B cell (primary cell): Measurements from ENCODE around the gene TTC13. TPM values are rescaled to one million over a fixed set of nuclear protein-coding genes. Genes with fewer than 3 reads are reported as not detected.

Source experiments
- ATAC-seq: fragments of 200-7000 bp; cut with Tn5 transposase; one replicate; pipeline ENCODE4 v1.10.0; 2021; ENCODE audit warnings: low read depth, mild to moderate bottlenecking, moderate number of reproducible peaks, moderate library complexity
- CTCF ChIA-PET: fragments of 350-600 bp; sonication (Branson Sonifier 250); formaldehyde crosslinking; loops from one replicate; lab custom pipeline; 2021; ENCODE audit warnings: antibody characterized with exemption, inconsistent platforms; lab: Charles Lee
- POLR2A ChIA-PET: fragments of 350-600 bp; sonication (Branson Sonifier 250); formaldehyde crosslinking; loops from one replicate; lab custom pipeline; 2021; ENCODE audit warnings: antibody characterized with exemption; lab: Charles Lee
- DNase-seq: peaks from one replicate; pipeline ENCODE4 v3.0.0; 2013
- H2AFZ ChIP-seq: 2 replicates; pipeline ENCODE4 v1.6.1; 2012; ENCODE audit warnings: mild to moderate bottlenecking, low read depth, low read length; ENCODE audit not compliant: insufficient read depth, poor library complexity, severe bottlenecking
- H3K27ac ChIP-seq, 2 donors: 1 replicate in 1 of 2; 2 replicates in 1 of 2; pipeline ENCODE4 v1.5.1; 2012 to 2013; ENCODE audit warnings: low read length in 2 of 2, mild to moderate bottlenecking in 2 of 2, moderate library complexity in 1 of 2
- H3K27me3 ChIP-seq, 4 experiments: fragments of 200-600 bp in 1 of 4; sonication (generic) in 1 of 4; replicated peaks in 1 of 4; 1 replicate in 2 of 4; 2 replicates in 2 of 4; pipeline versions ENCODE4 v1.6.1 to v1.7.0; 2013 to 2016; ENCODE audit warnings: low read length in 3 of 4, mild to moderate bottlenecking in 2 of 4, mixed read lengths in 1 of 4, moderate library complexity in 1 of 4; ENCODE audit not compliant: insufficient read depth in 4 of 4, control insufficient read depth in 3 of 4; ENCODE audit errors: control extremely low read depth in 1 of 4
- H3K36me3 ChIP-seq, 2 experiments: replicated peaks in 1 of 2; 1 replicate in 1 of 2; 2 replicates in 1 of 2; pipeline versions ENCODE4 v1.6.1 to v1.7.1; 2013; ENCODE audit warnings: low read length in 1 of 2; ENCODE audit not compliant: insufficient read depth in 2 of 2, control insufficient read depth in 1 of 2; ENCODE audit errors: control extremely low read depth in 1 of 2, extremely low read depth in 1 of 2
- H3K4me1 ChIP-seq, 2 donors: fragments of 200-600 bp in 1 of 2; sonication (generic) in 1 of 2; 1 replicate in 1 of 2; 2 replicates in 1 of 2; pipeline versions ENCODE4 v1.5.1 to v1.6.1; 2013 to 2017; ENCODE audit warnings: low read length in 2 of 2; ENCODE audit not compliant: control insufficient read depth in 2 of 2, insufficient read depth in 2 of 2
- H3K4me2 ChIP-seq: replicated peaks from 2 replicates; pipeline ENCODE3; 2012; ENCODE audit warnings: mild to moderate bottlenecking, low read depth, low read length; ENCODE audit not compliant: poor library complexity, severe bottlenecking
- H3K4me3 ChIP-seq, 5 experiments: fragments of 200-600 bp in 1 of 5; sonication (generic) in 1 of 5; 1 replicate in 3 of 5; 2 replicates in 2 of 5; pipeline versions ENCODE4 v1.5.1 to v1.7.0; 2011 to 2016; ENCODE audit warnings: low read length in 4 of 5, mild to moderate bottlenecking in 4 of 5, low read depth in 2 of 5, control low read depth in 1 of 5, moderate library complexity in 1 of 5; ENCODE audit not compliant: insufficient read depth in 1 of 5; ENCODE audit errors: control extremely low read depth in 1 of 5, extremely low read depth in 1 of 5
- H3K79me2 ChIP-seq: fragments of 200-600 bp; sonication (generic); one replicate; pipeline ENCODE4 v1.6.0; 2016; ENCODE audit warnings: low read length; ENCODE audit not compliant: control insufficient read depth, insufficient read depth
- H3K9ac ChIP-seq: fragments of 200-600 bp; sonication (generic); 2 replicates; pipeline ENCODE4 v1.6.1; 2017; ENCODE audit warnings: mild to moderate bottlenecking, low read length, moderate library complexity
- H3K9me3 ChIP-seq, 3 donors: one replicate each; pipeline versions ENCODE4 v1.6.1 to v1.7.1; 2013; ENCODE audit warnings: low read length in 2 of 3; ENCODE audit not compliant: control insufficient read depth in 2 of 3, insufficient read depth in 1 of 3; ENCODE audit errors: control extremely low read depth in 1 of 3
- H4K20me1 ChIP-seq: 2 replicates; pipeline ENCODE4 v1.6.0; 2012; ENCODE audit warnings: mild to moderate bottlenecking, low read length; ENCODE audit not compliant: insufficient read depth, control insufficient read depth, poor library complexity, severe bottlenecking
- H3K27ac Mint-ChIP-seq: one replicate; pipeline ENCODE4 v1.8.0; 2021; ENCODE audit warnings: mixed read lengths
- H3K27me3 Mint-ChIP-seq: one replicate; pipeline ENCODE4 v1.8.0; 2021; ENCODE audit warnings: mixed read lengths
- H3K4me1 Mint-ChIP-seq: one replicate; pipeline ENCODE4 v1.8.0; 2021; ENCODE audit warnings: mixed read lengths
- H3K4me3 Mint-ChIP-seq: one replicate; pipeline ENCODE4 v1.8.0; 2021; ENCODE audit warnings: mixed read lengths
- H3K9me3 Mint-ChIP-seq: one replicate; pipeline ENCODE4 v1.8.0; 2022; ENCODE audit warnings: mixed read lengths; ENCODE audit not compliant: insufficient read depth
- EZH2 ChIP-seq: IDR thresholded peaks from 2 replicates; pipeline ENCODE4 v1.6.1; 2012; ENCODE audit warnings: borderline replicate concordance, low read depth, mild to moderate bottlenecking, moderate library complexity, low read length; ENCODE audit not compliant: insufficient read depth, poor library complexity, severe bottlenecking
- WGBS: methylation state at CpG from one replicate; pipeline ENCODE4 v1.1.5; 2013; ENCODE audit warnings: missing lambda C conversion rate; ENCODE audit not compliant: insufficient coverage; 5-methylcytosine and 5-hydroxymethylcytosine counted together
- intact Hi-C: fragments of 100-400 bp; cut with micrococcal nuclease; formaldehyde crosslinking; loops from one replicate; pipeline ENCODE4 v1.10.0; 2022
- polyA plus RNA-seq: library from polyadenylated mRNA; depleted of rRNA; stranded (reverse); fragments of >200 nt; gene quantifications from 2 replicates; pipeline ENCODE4 v1.2.3, GENCODE V29; 2012
- total RNA-seq, 2 donors: library from RNA; stranded (reverse); fragments of 120-200 nt in 1 of 2; gene quantifications; 1 replicate in 1 of 2; 2 replicates in 1 of 2; pipeline versions ENCODE4 v1.2.3 to v1.2.4, GENCODE V29; 2013 to 2022
- TF ChIP-seq, protein P1 (sequence below): fragments of 200-600 bp; IDR thresholded peaks from one replicate; pipeline ENCODE4 v1.8.0; 2022; ENCODE audit warnings: antibody characterized with exemption, mild to moderate bottlenecking

The TTC13 gene
- total and polyA plus RNA-seq, 2 donors (not counting 1 experiment from before 2014, with no cell fraction given) = 33.9 to 55.0 TPM

DNA sequence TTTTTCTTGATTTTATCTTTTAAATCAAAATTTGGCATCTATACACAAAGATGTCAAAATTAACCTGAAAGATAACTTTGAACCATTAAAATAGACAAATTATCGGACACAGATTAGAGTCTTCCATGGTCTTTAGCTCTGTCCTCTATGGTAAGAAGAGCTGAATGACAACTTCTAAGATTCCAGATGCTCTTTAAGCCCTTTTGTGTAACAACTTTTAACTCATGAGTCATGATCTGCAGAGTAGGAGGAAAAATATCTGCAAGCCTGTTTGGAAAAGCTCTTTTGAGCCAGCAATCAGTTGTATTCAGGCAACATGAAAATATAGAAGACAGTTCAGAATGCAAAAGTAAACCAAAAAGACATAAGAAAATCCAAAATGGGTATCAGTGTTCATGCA, 37.8 kb downstream of the TTC13 start:
- Histone ChIP-seq H3K27ac (no peak overlapping the region), H3K4me1 (no peaks in the 10 kb centered on the region), H3K27me3 (no peaks in the 10 kb centered on the region), H3K79me2 (peaks cover 13% of the 10 kb centered on the region), H3K9me3 (peaks cover 0 to 2% (median 0%) of the 10 kb centered on the region in 3 donors), H3K9ac (no peak overlapping the region), H3K36me3 (peaks cover 25 to 55% of the 10 kb centered on the region in 2 experiments), H3K4me2 (no peak overlapping the region), H2AFZ (no peak overlapping the region), H3K4me3 (no peak overlapping the region), H4K20me1 (no peaks in the 10 kb centered on the region)
- Mint-ChIP-seq H3K27me3 (no peaks in the 10 kb centered on the region), H3K27ac (no peak overlapping the region), H3K4me3 (no peak overlapping the region), H3K4me1 (no peaks in the 10 kb centered on the region), H3K9me3 (no peaks in the 10 kb centered on the region)
- WGBS = no CpG with 5 or more reads among the region's 1 CpG
- intact Hi-C loops = loop anchor here (5.0 kb wide), 1 partner anchor 36 kb away; the partner anchor contains the start of genes ARV1 and TTC13
- CTCF ChIA-PET = interaction anchor here (1.6 kb wide), 1 partner anchor 11 kb away, joined by 4 read pairs; no protein-coding TSS in a partner anchor
- no peak for ATAC-seq
- DNase-seq = no peak
- POLR2A ChIA-PET = no interaction called here
- TF ChIP-seq, protein P1, sequence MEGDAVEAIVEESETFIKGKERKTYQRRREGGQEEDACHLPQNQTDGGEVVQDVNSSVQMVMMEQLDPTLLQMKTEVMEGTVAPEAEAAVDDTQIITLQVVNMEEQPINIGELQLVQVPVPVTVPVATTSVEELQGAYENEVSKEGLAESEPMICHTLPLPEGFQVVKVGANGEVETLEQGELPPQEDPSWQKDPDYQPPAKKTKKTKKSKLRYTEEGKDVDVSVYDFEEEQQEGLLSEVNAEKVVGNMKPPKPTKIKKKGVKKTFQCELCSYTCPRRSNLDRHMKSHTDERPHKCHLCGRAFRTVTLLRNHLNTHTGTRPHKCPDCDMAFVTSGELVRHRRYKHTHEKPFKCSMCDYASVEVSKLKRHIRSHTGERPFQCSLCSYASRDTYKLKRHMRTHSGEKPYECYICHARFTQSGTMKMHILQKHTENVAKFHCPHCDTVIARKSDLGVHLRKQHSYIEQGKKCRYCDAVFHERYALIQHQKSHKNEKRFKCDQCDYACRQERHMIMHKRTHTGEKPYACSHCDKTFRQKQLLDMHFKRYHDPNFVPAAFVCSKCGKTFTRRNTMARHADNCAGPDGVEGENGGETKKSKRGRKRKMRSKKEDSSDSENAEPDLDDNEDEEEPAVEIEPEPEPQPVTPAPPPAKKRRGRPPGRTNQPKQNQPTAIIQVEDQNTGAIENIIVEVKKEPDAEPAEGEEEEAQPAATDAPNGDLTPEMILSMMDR = no peak
- TF ChIP-seq EZH2 = no peak

DNA sequence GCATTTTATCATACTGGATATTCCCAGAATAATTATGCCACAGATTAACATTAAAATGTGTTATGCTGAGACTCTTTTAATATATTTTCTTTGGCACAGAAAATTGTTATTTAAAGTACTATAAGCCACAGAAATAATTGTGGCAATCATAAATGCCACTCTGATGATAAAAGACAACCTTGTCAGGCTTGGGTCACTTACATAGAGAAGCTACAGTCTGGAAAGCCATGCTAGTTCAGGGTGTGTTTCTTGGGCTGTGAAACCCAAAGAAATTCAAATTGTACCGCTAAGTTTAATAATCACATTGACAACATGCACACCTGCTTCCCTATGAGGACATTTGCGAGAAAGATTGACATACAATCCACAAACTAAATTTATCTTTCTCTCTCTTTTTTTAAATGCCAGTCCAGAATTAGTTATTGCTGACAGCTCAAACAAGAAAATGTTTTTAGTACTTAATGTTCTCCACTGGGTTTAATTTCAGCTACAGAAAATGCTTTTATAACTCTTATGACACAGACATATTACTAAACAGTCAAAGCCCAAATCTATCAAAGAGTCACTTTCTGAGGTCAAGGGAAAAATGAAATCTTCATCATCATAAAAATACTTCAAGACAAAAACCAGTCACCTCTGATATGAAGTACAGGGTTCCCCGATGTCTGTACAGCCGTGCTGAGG, 38.7 kb downstream of the TTC13 start:
- peaks cover 4% of the 10 kb centered on the region for H3K79me2 ChIP-seq
- WGBS = 94% methylated on average over 2 of the region's 4 CpGs
- no peak overlapping the region for H3K4me2 ChIP-seq
- H3K9me3 ChIP-seq = peaks cover 0 to 2% (median 0%) of the 10 kb centered on the region in 3 donors
- intact Hi-C loops = loop anchor here (5.0 kb wide), 1 partner anchor 37 kb away; the partner anchor contains the start of genes ARV1 and TTC13
- H3K4me3 ChIP-seq = no peak overlapping the region
- no peak for DNase-seq
- ATAC-seq = no peak
- Mint-ChIP-seq H3K4me1 (no peaks in the 10 kb centered on the region), H3K4me3 (no peak overlapping the region), H3K27me3 (no peaks in the 10 kb centered on the region), H3K27ac (no peak overlapping the region), H3K9me3 (no peaks in the 10 kb centered on the region)
- H3K9ac ChIP-seq = no peak overlapping the region
- no peak for TF ChIP-seq EZH2
- TF ChIP-seq, protein P1 = no peak
- H2AFZ ChIP-seq = no peak overlapping the region
- POLR2A ChIA-PET = no interaction called here
- peaks cover 25 to 54% of the 10 kb centered on the region in 2 experiments for H3K36me3 ChIP-seq
- H3K4me1 ChIP-seq = no peaks in the 10 kb centered on the region
- no peak overlapping the region for H3K27ac ChIP-seq
- H4K20me1 ChIP-seq = no peaks in the 10 kb centered on the region
- CTCF ChIA-PET = interaction anchor here (1.6 kb wide), 1 partner anchor 10 kb away, joined by 4 read pairs; no protein-coding TSS in a partner anchor
- no peaks in the 10 kb centered on the region for H3K27me3 ChIP-seq
